Urothelium cell line (cell line): Measurements from ENCODE around the gene TXNIP.

Source experiments
- DNase-seq: peaks from one replicate; pipeline ENCODE4 v3.0.0; 2011; ENCODE audit warnings: low spot score, mixed read lengths
- FAIRE-seq: peaks from 2 replicates; lab custom pipeline; 2011; peaks lifted over from hg19 to GRCh38; lab: Jason Lieb, UNC

The TXNIP gene

GRCh38 chr1:145964328-145965118 lies 31.9 kb downstream of the TXNIP start, which contains the start of the genes ANKRD34A and POLR3GL:
ANKRD34A (minus strand) TSS chr1:145964575; CDS start chr1:145961759, 2,816 bp downstream.
POLR3GL (plus strand) TSS chr1:145964690; CDS start chr1:145974866, 10,176 bp downstream.
- DNase-seq (peak; percentile 91), FAIRE-seq (no peak)

GRCh38 chr1:145963265-145964019 lies 32.9 kb downstream of the TXNIP start:
- peak; percentile 67 for DNase-seq
- FAIRE-seq: no peak

GRCh38 chr1:145962157-145963102 lies 33.9 kb downstream of the TXNIP start:
- DNase-seq (peak; percentile 66), FAIRE-seq (no peak)

- DNase-seq (peak; percentile 39), FAIRE-seq (no peak)
Measured at GRCh38 chr1:145961425-145962156, 34.8 kb downstream of the TXNIP start.

- DNase-seq (no peak), FAIRE-seq (no peak)
Measured at GRCh38 chr1:145961109-145961424, 35.3 kb downstream of the TXNIP start.

GRCh38 chr1:145960468-145961108 lies 35.8 kb downstream of the TXNIP start:
- DNase-seq (no peak), FAIRE-seq (no peak)

GRCh38 chr1:145959957-145960467 lies 36.4 kb downstream of the TXNIP start:
- no peak for FAIRE-seq
- DNase-seq: no peak

- FAIRE-seq (no peak), DNase-seq (no peak)
Measured at GRCh38 chr1:145959333-145959732, 37.0 kb downstream of the TXNIP start.

- FAIRE-seq (no peak), DNase-seq (no peak)
Measured at GRCh38 chr1:145958734-145959133, 37.6 kb downstream of the TXNIP start.

GRCh38 chr1:145957443-145958319 lies 38.7 kb downstream of the TXNIP start, which contains the start of gene LIX1L:
LIX1L (minus strand) TSS chr1:145958017; CDS start chr1:145957927, 90 bp downstream.
- FAIRE-seq (no peak), DNase-seq (peak; percentile 95)

GRCh38 chr1:145956781-145957442 lies 39.5 kb downstream of the TXNIP start:
- FAIRE-seq (no peak), DNase-seq (no peak)

GRCh38 chr1:145956361-145956760 lies 40.0 kb downstream of the TXNIP start:
- FAIRE-seq (no peak), DNase-seq (no peak)

- FAIRE-seq (no peak), DNase-seq (no peak)
Measured at GRCh38 chr1:145955436-145955835, 40.9 kb downstream of the TXNIP start.

GRCh38 chr1:145953861-145954260 lies 42.5 kb downstream of the TXNIP start:
- FAIRE-seq: no peak
- no peak for DNase-seq

GRCh38 chr1:145952903-145953302 lies 43.5 kb downstream of the TXNIP start:
- FAIRE-seq: no peak
- no peak for DNase-seq

GRCh38 chr1:145951526-145951925 lies 44.9 kb downstream of the TXNIP start:
- FAIRE-seq: no peak

GRCh38 chr1:145949219-145949618 lies 47.2 kb downstream of the TXNIP start:
- DNase-seq (no peak), FAIRE-seq (no peak)

More at GRCh38 chr1:145951526-145951925, 44.9 kb downstream of the TXNIP start:
- no peak for DNase-seq

- FAIRE-seq (no peak), DNase-seq (no peak)
Measured at GRCh38 chr1:145947551-145947950, 48.8 kb downstream of the TXNIP start.
